ENCODE measurements around the gene CNST.
"Not testable (repeated sequence)": the region's sequence is repeated elsewhere in the genome, so short reads cannot be mapped to it uniquely, and the experiment has no call there.

Gene CNST

GRCh38 chr1:246624091-246624490 lies 57.8 kb downstream of the CNST start:
- TF ChIP-seq ZFX (IDR thresholded peaks at IDR 0.05) (no peak), CTCF (conservative IDR thresholded peaks at IDR 0.05) (no peak)
- no peak overlapping the region for H3K27ac ChIP-seq

- H3K27ac ChIP-seq = no peak overlapping the region
- TF ChIP-seq ZFX (IDR thresholded peaks at IDR 0.05) = no peak
- TF ChIP-seq CTCF (conservative IDR thresholded peaks at IDR 0.05) = no peak
Measured at GRCh38 chr1:246629030-246629429, 62.8 kb downstream of the CNST start.

- no peak for TF ChIP-seq ZFX (IDR thresholded peaks at IDR 0.05)
- TF ChIP-seq CTCF (conservative IDR thresholded peaks at IDR 0.05) = no peak
- H3K27ac ChIP-seq = no peak overlapping the region
Measured at GRCh38 chr1:246629976-246630375, 63.7 kb downstream of the CNST start.

GRCh38 chr1:246631426-246631825 lies 65.2 kb downstream of the CNST start:
- no peak overlapping the region for H3K27ac ChIP-seq
- TF ChIP-seq ZFX (IDR thresholded peaks at IDR 0.05) = no peak
- no peak for TF ChIP-seq CTCF (conservative IDR thresholded peaks at IDR 0.05)

- H3K27ac ChIP-seq = no peak overlapping the region
- TF ChIP-seq ZFX (IDR thresholded peaks at IDR 0.05) (no peak), CTCF (conservative IDR thresholded peaks at IDR 0.05) (no peak)
Measured at GRCh38 chr1:246632281-246633168, 66.3 kb downstream of the CNST start.

GRCh38 chr1:246634659-246635058 lies 68.4 kb downstream of the CNST start:
- not testable (repeated sequence) for H3K27ac ChIP-seq

GRCh38 chr1:246638941-246639655 lies 72.8 kb downstream of the CNST start:
- TF ChIP-seq CTCF (conservative IDR thresholded peaks at IDR 0.05) = no peak
- no peak for TF ChIP-seq ZFX (IDR thresholded peaks at IDR 0.05)
- H3K27ac ChIP-seq = no peak overlapping the region
